Panc1 (cell line): ENCODE results near the gene PSMB2. TPM values are rescaled to one million over a fixed set of nuclear protein-coding genes. Genes with fewer than 3 reads are reported as not detected.

Experiments used
- ATAC-seq: fragments of 200-7000 bp; cut with Tn5 transposase; 2 replicates; pipeline ENCODE4 v1.9.1; 2020; ENCODE audit warnings: mild to moderate bottlenecking, moderate library complexity
- BruUV-seq: library from RNA; stranded (reverse); fragments of 400-500 nt; replicated peaks from 2 replicates; lab custom pipeline; 2021; lab: Mats Ljungman, UMichigan
- CTCF ChIA-PET: fragments of 300-600 bp; sonication (Branson Sonifier 250); formaldehyde crosslinking; loops from one replicate; lab custom pipeline; 2022; ENCODE audit warnings: antibody characterized with exemption; lab: Charles Lee
- POLR2A ChIA-PET: fragments of 300-600 bp; sonication (Branson Sonifier 250); formaldehyde crosslinking; loops from one replicate; lab custom pipeline; 2022; ENCODE audit warnings: antibody characterized with exemption; lab: Charles Lee
- DNase-seq: peaks from one replicate; pipeline ENCODE4 v3.0.0-alpha.2; 2010; ENCODE audit warnings: low read depth, low spot score
- H3K27ac ChIP-seq: 2 replicates; pipeline ENCODE4 v1.5.1; 2011; ENCODE audit warnings: mild to moderate bottlenecking, low read length, inconsistent platforms
- H3K27me3 ChIP-seq: fragments of 200-500 bp; sonication (Bioruptor generic); 2 replicates; pipeline ENCODE4 v1.6.0; 2014; ENCODE audit warnings: low read length, inconsistent platforms; ENCODE audit not compliant: control insufficient read depth, insufficient read depth
- H3K36me3 ChIP-seq: fragments of 200-500 bp; sonication (Bioruptor generic); 2 replicates; pipeline ENCODE4 v1.5.1; 2014; ENCODE audit warnings: inconsistent platforms, mild to moderate bottlenecking, low read length, moderate library complexity; ENCODE audit not compliant: control insufficient read depth, insufficient read depth
- H3K4me1 ChIP-seq: 2 replicates; pipeline ENCODE4 v1.5.1; 2011; ENCODE audit warnings: inconsistent platforms, mild to moderate bottlenecking, low read length, moderate library complexity; ENCODE audit not compliant: control insufficient read depth, insufficient read depth
- H3K4me3 ChIP-seq, 2 experiments: 2 replicates each; pipeline ENCODE4 v1.5.1; 2011 to 2012; ENCODE audit warnings: low read depth in 2 of 2, low read length in 2 of 2, mild to moderate bottlenecking in 2 of 2, inconsistent platforms in 1 of 2, moderate library complexity in 1 of 2
- H3K9me3 ChIP-seq: fragments of 200-500 bp; sonication (Bioruptor generic); 2 replicates; pipeline ENCODE4 v1.5.1; 2014; ENCODE audit warnings: low read depth, mild to moderate bottlenecking, inconsistent platforms, low read length, moderate library complexity; ENCODE audit not compliant: control insufficient read depth, insufficient read depth
- CTCF ChIP-seq: fragments of 450-650 bp; IDR thresholded peaks from 2 replicates; pipeline ENCODE4 v1.5.1; 2017; ENCODE audit warnings: mild to moderate bottlenecking
- POLR2AphosphoS5 ChIP-seq: IDR thresholded peaks from 2 replicates; pipeline ENCODE4 v1.6.1; 2012; ENCODE audit warnings: mild to moderate bottlenecking, low read depth, low read length, moderate library complexity
- REST ChIP-seq, 2 experiments: IDR thresholded peaks; 2 replicates each; pipeline ENCODE4 v1.6.1; 2011 to 2012; ENCODE audit warnings: low read depth in 2 of 2, control low read depth in 1 of 2, low read length in 1 of 2, mild to moderate bottlenecking in 1 of 2, moderate library complexity in 1 of 2; ENCODE audit not compliant: insufficient read depth in 1 of 2
- SIN3A ChIP-seq: IDR thresholded peaks from 2 replicates; pipeline ENCODE4 v1.6.1; 2012; ENCODE audit warnings: low read depth, mild to moderate bottlenecking, low read length, moderate library complexity, borderline replicate concordance; ENCODE audit not compliant: insufficient read depth
- TCF7L2 ChIP-seq: IDR thresholded peaks from 2 replicates; pipeline ENCODE4 v1.6.1; 2011; ENCODE audit warnings: mild to moderate bottlenecking, low read depth, low read length, inconsistent platforms
- in situ Hi-C: cut with HindIII; loops from 2 replicates; pipeline ENCODE4 v1.10.0; 2016; ENCODE audit warnings: low sequenced_read_pairs, low pct_unique_long_range_greater_than_20kb
- intact Hi-C: fragments of 100-400 bp; cut with micrococcal nuclease; formaldehyde crosslinking; loops from one replicate; pipeline ENCODE4 v1.10.0; 2022; ENCODE audit not compliant: unreplicated experiment
- total RNA-seq: library from RNA; stranded (reverse); gene quantifications from one replicate; pipeline ENCODE4 v1.2.1, GENCODE V29; 2021; ENCODE audit not compliant: unreplicated experiment

The PSMB2 gene
- total RNA-seq, 1 experiment from 2014 or later = 95.0 TPM

- Histone ChIP-seq H3K36me3 (peaks cover 36% of the 10 kb centered on the region), H3K4me1 (no peaks in the 10 kb centered on the region), H3K4me3 (no peak overlapping the region), H3K27me3 (no peaks in the 10 kb centered on the region), H3K27ac (no peak overlapping the region), H3K9me3 (no peaks in the 10 kb centered on the region)
- DNase-seq (no peak), ATAC-seq (no peak)
- intact Hi-C loops = no loop called here
- ChIA-PET POLR2A (no interaction called here), CTCF (no interaction called here)
- BruUV-seq = no TSS peak
- TF ChIP-seq SIN3A = no peak
- TF ChIP-seq CTCF = no peak
- no peak for TF ChIP-seq TCF7L2
- TF ChIP-seq REST (IDR thresholded peaks at IDR 0.05; ENCODE audit: insufficient read depth in 1 of 2, low read depth in 2 of 2, low read length in 1 of 2) = no peak
- no peak for TF ChIP-seq POLR2AphosphoS5
- in situ Hi-C loops = no loop called here
These were observed 25.9 kb downstream of the PSMB2 start for GRCh38 chr1:35615440-35615839.

GRCh38 chr1:35611655-35612054 lies 29.7 kb downstream of the PSMB2 start:
- intact Hi-C loops = no loop called here
- TF ChIP-seq POLR2AphosphoS5 (no peak), CTCF (no peak), SIN3A (no peak), REST (IDR thresholded peaks at IDR 0.05; ENCODE audit: insufficient read depth in 1 of 2, low read depth in 2 of 2, low read length in 1 of 2) (no peak), TCF7L2 (no peak)
- BruUV-seq = no TSS peak
- DNase-seq (no peak), ATAC-seq (no peak)
- Histone ChIP-seq H3K27ac (no peak overlapping the region), H3K9me3 (no peaks in the 10 kb centered on the region), H3K36me3 (peaks cover 42% of the 10 kb centered on the region), H3K27me3 (no peaks in the 10 kb centered on the region), H3K4me3 (no peak overlapping the region), H3K4me1 (no peaks in the 10 kb centered on the region)
- in situ Hi-C loops = no loop called here
- POLR2A ChIA-PET = interaction anchor here (0.5 to 0.7 kb wide), 3 partner anchors 12 to 131 kb away, joined by 3 to 6 read pairs (median 5); no protein-coding TSS in a partner anchor
- CTCF ChIA-PET = no interaction called here
